Breast epithelium (tissue), 4 donors: ENCODE measurements around the gene AK9. TPM values are rescaled to one million over a fixed set of nuclear protein-coding genes. Genes with fewer than 3 reads are reported as not detected.
"Not testable (repeated sequence)": the region's sequence is repeated elsewhere in the genome, so short reads cannot be mapped to it uniquely, and the experiment has no call there.

ENCODE experiments used
- DNase-seq, 2 donors: peaks; one replicate each; pipeline ENCODE4 v3.0.0-alpha.2; 2019; ENCODE audit warnings: low spot score in 2 of 2
- H3K27ac ChIP-seq, 2 donors: fragments of 200-600 bp; sonication (generic) in 1 of 2; one replicate each; pipeline ENCODE4 v1.5.1; 2016 to 2019; ENCODE audit warnings: mild to moderate bottlenecking in 1 of 2
- H3K27me3 ChIP-seq, 2 donors: fragments of 200-600 bp; sonication (generic) in 1 of 2; one replicate each; pipeline versions ENCODE4 v1.5.1 to v1.6.0; 2017 to 2019; ENCODE audit warnings: control low read depth in 1 of 2, mild to moderate bottlenecking in 1 of 2
- H3K36me3 ChIP-seq: fragments of 200-600 bp; one replicate; pipeline ENCODE4 v1.5.1; 2019
- H3K4me1 ChIP-seq, 2 donors: fragments of 200-600 bp; sonication (generic); one replicate each; pipeline ENCODE4 v1.5.1; 2016 to 2019; ENCODE audit warnings: control low read depth in 1 of 2
- H3K4me3 ChIP-seq, 3 donors: fragments of 200-600 bp; sonication (generic); 1 replicate in 2 of 3; 2 replicates in 1 of 3; pipeline ENCODE4 v1.5.1; 2016 to 2019; ENCODE audit warnings: mild to moderate bottlenecking in 3 of 3, moderate library complexity in 2 of 3
- H3K9me3 ChIP-seq, 2 donors: fragments of 200-600 bp; sonication (generic) in 1 of 2; one replicate each; pipeline ENCODE4 v1.5.1; 2016 to 2019; ENCODE audit warnings: control low read depth in 1 of 2
- POLR2A ChIP-seq: fragments of 450-650 bp; IDR thresholded peaks from one replicate; pipeline ENCODE4 v1.6.1; 2016; ENCODE audit warnings: antibody characterized with exemption, mild to moderate bottlenecking, moderate library complexity
- POLR2AphosphoS5 ChIP-seq, 3 donors: sonication (generic); formaldehyde crosslinking; IDR thresholded peaks; one replicate each; pipeline ENCODE4 v1.6.1; 2017; ENCODE audit warnings: antibody characterized with exemption in 3 of 3
- intact Hi-C: fragments of 100-400 bp; cut with DNase I; formaldehyde crosslinking; loops from one replicate; pipeline ENCODE4 v1.15.1; 2023; ENCODE audit warnings: low total_unique reads
- total RNA-seq, 3 donors: library from RNA; depleted of rRNA; stranded (reverse); fragments of >200 nt; gene quantifications; one replicate each; pipeline ENCODE4 v1.1.0, GENCODE V29; 2016
- TF ChIP-seq, protein P1 (sequence below), 3 donors: fragments of 450-650 bp; IDR thresholded peaks; one replicate each; pipeline ENCODE4 v1.5.1; 2016 to 2017; ENCODE audit warnings: antibody characterized with exemption in 3 of 3, mild to moderate bottlenecking in 3 of 3, moderate library complexity in 3 of 3

The AK9 gene
- total RNA-seq, 3 donors from 2014 or later: 8.8 to 23.9 (median 20.0) TPM

DNA sequence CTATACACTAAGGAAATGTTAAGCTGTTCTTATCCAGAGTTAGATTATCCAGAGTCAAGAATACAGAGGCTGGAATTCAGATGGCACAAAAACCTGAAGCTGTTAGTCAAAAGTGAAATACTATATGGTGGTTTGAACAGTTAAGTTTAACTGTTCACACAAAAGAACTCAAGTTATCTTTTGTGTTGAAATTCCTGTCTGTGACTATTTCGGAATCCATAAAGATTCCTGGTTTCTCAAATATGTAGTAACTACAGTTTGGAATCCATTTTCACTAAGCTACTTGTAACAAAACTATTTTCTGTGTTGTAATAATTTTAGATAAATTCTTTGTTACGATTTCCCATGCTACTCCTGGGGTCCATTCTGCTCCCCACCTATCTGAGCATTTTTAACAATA is 24.6 kb upstream of the AK9 start:
- Histone ChIP-seq H3K4me3 (no peak overlapping the region), H3K9me3 (no peaks in the 10 kb centered on the region), H3K27ac (no peak overlapping the region), H3K4me1 (no peaks in the 10 kb centered on the region), H3K27me3 (no peaks in the 10 kb centered on the region), H3K36me3 (no peaks in the 10 kb centered on the region)
- DNase-seq: no peak
- intact Hi-C loops: no loop called here
- TF ChIP-seq POLR2AphosphoS5 (IDR thresholded peaks at IDR 0.05): no peak
- TF ChIP-seq POLR2A: no peak
- TF ChIP-seq, protein P1, sequence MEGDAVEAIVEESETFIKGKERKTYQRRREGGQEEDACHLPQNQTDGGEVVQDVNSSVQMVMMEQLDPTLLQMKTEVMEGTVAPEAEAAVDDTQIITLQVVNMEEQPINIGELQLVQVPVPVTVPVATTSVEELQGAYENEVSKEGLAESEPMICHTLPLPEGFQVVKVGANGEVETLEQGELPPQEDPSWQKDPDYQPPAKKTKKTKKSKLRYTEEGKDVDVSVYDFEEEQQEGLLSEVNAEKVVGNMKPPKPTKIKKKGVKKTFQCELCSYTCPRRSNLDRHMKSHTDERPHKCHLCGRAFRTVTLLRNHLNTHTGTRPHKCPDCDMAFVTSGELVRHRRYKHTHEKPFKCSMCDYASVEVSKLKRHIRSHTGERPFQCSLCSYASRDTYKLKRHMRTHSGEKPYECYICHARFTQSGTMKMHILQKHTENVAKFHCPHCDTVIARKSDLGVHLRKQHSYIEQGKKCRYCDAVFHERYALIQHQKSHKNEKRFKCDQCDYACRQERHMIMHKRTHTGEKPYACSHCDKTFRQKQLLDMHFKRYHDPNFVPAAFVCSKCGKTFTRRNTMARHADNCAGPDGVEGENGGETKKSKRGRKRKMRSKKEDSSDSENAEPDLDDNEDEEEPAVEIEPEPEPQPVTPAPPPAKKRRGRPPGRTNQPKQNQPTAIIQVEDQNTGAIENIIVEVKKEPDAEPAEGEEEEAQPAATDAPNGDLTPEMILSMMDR (IDR thresholded peaks at IDR 0.05): no peak

DNA sequence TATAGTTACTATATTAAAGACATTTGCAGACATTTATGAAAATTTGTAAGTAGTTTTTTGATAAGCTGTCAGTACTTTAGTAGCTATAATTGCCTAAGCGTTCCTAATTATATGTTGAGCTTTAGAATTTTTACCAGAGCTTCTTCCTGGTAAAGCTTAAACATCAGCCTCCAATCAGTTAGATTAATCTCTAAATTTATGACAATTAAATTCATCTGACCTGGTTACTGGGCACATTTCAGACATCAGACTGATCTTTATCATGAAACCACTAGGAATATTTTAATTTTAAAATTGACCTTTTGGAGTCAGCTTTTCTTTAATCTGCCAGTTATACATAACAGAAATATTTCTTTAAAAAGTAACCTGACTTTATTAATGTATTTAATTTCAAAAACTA is 23.6 kb upstream of the AK9 start:
- intact Hi-C loops: no loop called here
- H3K27ac ChIP-seq: no peak overlapping the region
- no peaks in the 10 kb centered on the region for H3K36me3 ChIP-seq
- no peaks in the 10 kb centered on the region for H3K9me3 ChIP-seq
- TF ChIP-seq POLR2AphosphoS5 (IDR thresholded peaks at IDR 0.05): no peak
- TF ChIP-seq, protein P1 (IDR thresholded peaks at IDR 0.05): no peak
- no peak for TF ChIP-seq POLR2A
- DNase-seq: no peak
- no peaks in the 10 kb centered on the region for H3K27me3 ChIP-seq
- H3K4me1 ChIP-seq: no peaks in the 10 kb centered on the region
- H3K4me3 ChIP-seq: no peak overlapping the region

DNA sequence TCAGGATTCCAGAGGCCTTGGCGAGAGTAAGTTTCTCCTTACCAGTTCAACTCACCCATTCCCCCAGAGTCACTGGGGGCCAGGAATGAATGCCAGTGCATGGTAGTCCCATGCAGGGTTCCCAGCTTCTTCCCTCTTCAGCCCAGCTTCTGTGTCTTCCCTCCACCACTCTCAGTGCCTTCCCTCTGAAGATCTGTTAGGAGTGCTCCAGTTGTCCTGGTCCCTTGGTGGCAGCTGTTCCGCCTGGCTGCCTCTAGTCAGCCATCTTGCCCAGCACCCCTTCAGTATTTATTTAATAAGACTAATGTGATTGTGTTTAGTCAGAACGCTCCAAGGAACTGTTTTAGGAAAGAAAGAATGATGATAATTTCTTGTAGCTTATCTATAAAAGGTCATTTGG is 23.2 kb upstream of the AK9 start:
- intact Hi-C loops: no loop called here
- no peak for DNase-seq
- Histone ChIP-seq H3K27ac (no peak overlapping the region), H3K4me3 (no peak overlapping the region), H3K27me3 (no peaks in the 10 kb centered on the region), H3K9me3 (no peaks in the 10 kb centered on the region), H3K4me1 (no peaks in the 10 kb centered on the region), H3K36me3 (no peaks in the 10 kb centered on the region)
- TF ChIP-seq POLR2AphosphoS5 (IDR thresholded peaks at IDR 0.05) (no peak), POLR2A (no peak)
- TF ChIP-seq, protein P1 (IDR thresholded peaks at IDR 0.05): no peak

DNA sequence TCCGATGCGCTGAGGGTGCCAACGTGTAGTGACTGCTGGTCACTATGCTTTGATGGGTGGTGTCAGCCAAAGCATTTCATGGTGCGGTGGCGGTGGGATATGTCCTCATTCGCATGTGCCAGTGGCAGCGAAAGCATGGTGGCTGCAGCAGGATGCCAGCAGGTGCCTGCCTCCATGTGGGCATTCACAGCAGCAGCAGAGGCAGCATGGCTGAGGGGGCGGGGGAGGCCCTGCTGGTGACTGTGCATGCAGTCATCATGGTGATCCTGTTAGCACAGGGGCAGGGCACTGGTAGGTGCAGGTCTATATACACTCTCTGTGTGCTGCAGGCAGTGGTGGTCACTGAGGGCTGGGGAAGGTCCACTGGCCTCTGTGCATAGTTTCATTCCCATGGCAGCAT is 22.1 kb upstream of the AK9 start:
- H3K27ac ChIP-seq: no peak overlapping the region
- DNase-seq: no peak
- H3K9me3 ChIP-seq: peaks cover 0 to 5% of the 10 kb centered on the region in 2 donors
- no peak for TF ChIP-seq POLR2AphosphoS5 (IDR thresholded peaks at IDR 0.05)
- TF ChIP-seq, protein P1 (IDR thresholded peaks at IDR 0.05): no peak
- no peak for TF ChIP-seq POLR2A
- no peaks in the 10 kb centered on the region for H3K4me1 ChIP-seq
- no peaks in the 10 kb centered on the region for H3K27me3 ChIP-seq
- H3K4me3 ChIP-seq: no peak overlapping the region
- H3K36me3 ChIP-seq: no peaks in the 10 kb centered on the region
- intact Hi-C loops: no loop called here

DNA sequence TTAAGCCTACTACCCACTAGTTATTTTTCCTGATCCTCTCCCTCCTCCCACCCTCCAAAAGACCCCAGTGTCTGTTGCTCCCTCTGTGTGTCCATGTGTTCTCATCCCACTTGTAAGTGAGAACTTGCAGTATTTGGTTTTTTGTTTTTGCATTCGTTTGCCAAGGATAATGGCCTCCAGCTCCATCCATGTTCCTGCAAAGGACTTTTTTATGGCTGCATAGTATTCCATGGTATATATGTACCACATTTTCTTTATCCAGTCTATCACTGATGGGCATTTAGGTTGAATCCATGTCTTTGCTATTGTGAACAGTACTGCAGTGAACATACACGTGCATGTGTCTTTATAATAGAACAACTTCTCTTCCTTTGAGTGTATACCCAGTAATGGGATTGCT is 17.1 kb upstream of the AK9 start:
- H3K27me3 ChIP-seq, intact Hi-C loops: not testable (repeated sequence)

DNA sequence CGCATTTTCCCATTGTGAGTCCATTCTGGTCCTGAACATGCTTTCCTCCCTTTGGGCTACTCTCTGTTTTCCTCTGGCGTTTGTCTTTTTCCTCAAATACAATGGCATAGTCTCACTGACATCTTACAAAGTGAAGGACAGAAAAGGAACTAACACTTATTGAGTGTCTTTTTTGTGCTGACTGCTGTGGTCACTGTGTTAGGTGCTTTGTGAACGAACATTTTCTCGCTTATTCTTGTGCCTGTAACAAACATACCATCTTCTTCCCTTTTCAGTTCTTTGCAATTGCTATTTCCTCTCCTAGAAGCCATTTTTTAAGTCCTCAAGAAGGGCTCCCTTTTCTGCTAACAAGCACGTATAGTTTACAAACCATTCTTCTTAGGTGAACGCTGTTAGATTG is 15.5 kb upstream of the AK9 start:
- H3K27ac ChIP-seq: peak overlapping the region in 1 of 2 donors; percentile 20
- no peaks in the 10 kb centered on the region for H3K27me3 ChIP-seq
- no peaks in the 10 kb centered on the region for H3K36me3 ChIP-seq
- TF ChIP-seq, protein P1 (IDR thresholded peaks at IDR 0.05): no peak
- TF ChIP-seq POLR2AphosphoS5 (IDR thresholded peaks at IDR 0.05) (no peak), POLR2A (no peak)
- H3K4me3 ChIP-seq: no peak overlapping the region
- H3K9me3 ChIP-seq: peaks cover 0 to 5% of the 10 kb centered on the region in 2 donors
- DNase-seq: no peak
- intact Hi-C loops: no loop called here
- no peaks in the 10 kb centered on the region for H3K4me1 ChIP-seq

More for the DNA sequence above, 17.1 kb upstream of the AK9 start:
- H3K4me3 ChIP-seq, H3K36me3 ChIP-seq, H3K4me1 ChIP-seq, DNase-seq, H3K9me3 ChIP-seq, H3K27ac ChIP-seq: not testable (repeated sequence)
